ENCODE results near the gene KCNJ8. TPM values are rescaled to one million over a fixed set of nuclear protein-coding genes. Genes with fewer than 3 reads are reported as not detected.

Gene KCNJ8
- total and polyA plus RNA-seq, 10 of the 15 experiments (the other 5 are each of a cell fraction or from before 2014, with no cell fraction given) = not detected

DNA sequence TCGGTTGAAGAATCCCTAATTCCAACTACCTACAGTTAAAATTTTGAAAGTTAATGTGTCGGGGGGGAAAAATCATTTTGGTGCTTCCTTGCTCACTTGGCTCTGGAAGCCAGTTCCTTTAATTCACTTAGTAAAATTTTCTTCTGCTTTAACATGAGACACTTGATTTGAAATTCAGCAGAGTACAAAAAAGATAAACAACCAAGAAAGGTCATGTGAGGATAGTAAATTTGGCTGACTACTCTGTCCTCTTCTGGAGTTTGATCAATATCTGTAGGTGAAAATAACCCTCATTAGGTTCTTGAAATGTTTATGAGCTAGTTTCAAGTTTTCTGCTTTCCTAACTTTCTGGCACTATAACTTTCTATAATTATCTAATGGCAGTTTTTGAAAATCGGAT, 43.4 kb downstream of the KCNJ8 start:
- TF ChIP-seq TCF12 (IDR thresholded peaks at IDR 0.05; ENCODE audit: low read depth, low read length) = no peak
- no peak for TF ChIP-seq EED (IDR thresholded peaks at IDR 0.05; ENCODE audit: low read depth)
- BruUV-seq (replicated peaks) = no TSS peak
- H3K79me2 ChIP-seq (ENCODE audit: control insufficient read depth, insufficient read depth, low read length) = no peaks in the 10 kb centered on the region
- no peaks in the 10 kb centered on the region for H3K4me1 ChIP-seq (ENCODE audit: control insufficient read depth, insufficient read depth, low read length)
- H3K27ac ChIP-seq (ENCODE audit: control insufficient read depth, insufficient read depth) = no peak overlapping the region
- WGBS (ENCODE audit: insufficient coverage, insufficient replicate concordance, low lambda C conversion rate, missing lambda C conversion rate) = 16% methylated on average over 3 of the region's 3 CpGs
- in situ Hi-C loops (cut with MboI) = no loop called here
- H3K9me3 ChIP-seq (replicated peaks; ENCODE audit: control insufficient read depth, insufficient read depth, low read length) = no peaks in the 10 kb centered on the region
- intact Hi-C loops (cut with micrococcal nuclease; ENCODE audit: unreplicated experiment) = no loop called here
- no peaks in the 10 kb centered on the region for H4K20me1 ChIP-seq (ENCODE audit: control insufficient read depth, insufficient read depth)
- FAIRE-seq (no peak), ATAC-seq (no peak), DNase-seq (ENCODE audit: low read depth, low spot score) (no peak)
- no peaks in the 10 kb centered on the region for H3K36me3 ChIP-seq (ENCODE audit: control insufficient read depth in 2 of 2, insufficient read depth in 2 of 2, low read length in 1 of 2)
- no peak overlapping the region for H3K9ac ChIP-seq (ENCODE audit: control insufficient read depth, insufficient read depth, low read length)
- no peak overlapping the region for H2AFZ ChIP-seq (ENCODE audit: control insufficient read depth, low read depth, low read length)
- H3K4me2 ChIP-seq (ENCODE audit: control insufficient read depth, insufficient read depth) = no peak overlapping the region
- CTCF ChIA-PET = no interaction called here
- no peaks in the 10 kb centered on the region for H3K27me3 ChIP-seq (replicated peaks in 1 of 2; ENCODE audit: control insufficient read depth in 2 of 2, insufficient read depth in 2 of 2, low read length in 1 of 2)
- no peak overlapping the region for H3K4me3 ChIP-seq
- SMC1A ChIA-PET (ENCODE audit: uncharacterized antibody, unreplicated experiment) = no interaction called here
- RAD21 ChIA-PET (ENCODE audit: unreplicated experiment) = no interaction called here
- POLR2A ChIA-PET = no interaction called here

- H3K9ac ChIP-seq (ENCODE audit: control insufficient read depth, insufficient read depth, low read length) = no peak overlapping the region
- no peaks in the 10 kb centered on the region for H3K9me3 ChIP-seq (replicated peaks; ENCODE audit: control insufficient read depth, insufficient read depth, low read length)
- WGBS (ENCODE audit: insufficient coverage, insufficient replicate concordance, low lambda C conversion rate, missing lambda C conversion rate) = 2% methylated on average over 5 of the region's 5 CpGs
- no peak for FAIRE-seq
- no peak overlapping the region for H3K4me2 ChIP-seq (ENCODE audit: control insufficient read depth, insufficient read depth)
- ATAC-seq = no peak
- RAD21 ChIA-PET (ENCODE audit: unreplicated experiment) = no interaction called here
- no peak overlapping the region for H3K4me3 ChIP-seq
- SMC1A ChIA-PET (ENCODE audit: uncharacterized antibody, unreplicated experiment) = interaction anchor here (0.6 kb wide), 1 partner anchor 87 kb away, joined by 3 read pairs; no protein-coding TSS in a partner anchor
- POLR2A ChIA-PET = no interaction called here
- CTCF ChIA-PET = interaction anchor here (1.5 kb wide), 1 partner anchor 28 kb away, joined by 6 read pairs; no protein-coding TSS in a partner anchor
- no peaks in the 10 kb centered on the region for H4K20me1 ChIP-seq (ENCODE audit: control insufficient read depth, insufficient read depth)
- DNase-seq (ENCODE audit: low read depth, low spot score) = no peak
- H3K79me2 ChIP-seq (ENCODE audit: control insufficient read depth, insufficient read depth, low read length) = no peaks in the 10 kb centered on the region
- no TSS peak for BruUV-seq (replicated peaks)
- H3K4me1 ChIP-seq (ENCODE audit: control insufficient read depth, insufficient read depth, low read length) = no peaks in the 10 kb centered on the region
- intact Hi-C loops (cut with micrococcal nuclease; ENCODE audit: unreplicated experiment) (no loop called here), in situ Hi-C loops (cut with MboI) (no loop called here)
- H3K36me3 ChIP-seq (ENCODE audit: control insufficient read depth in 2 of 2, insufficient read depth in 2 of 2, low read length in 1 of 2) = no peaks in the 10 kb centered on the region
- H3K27me3 ChIP-seq (replicated peaks in 1 of 2; ENCODE audit: control insufficient read depth in 2 of 2, insufficient read depth in 2 of 2, low read length in 1 of 2) = no peaks in the 10 kb centered on the region
- no peak overlapping the region for H2AFZ ChIP-seq (ENCODE audit: control insufficient read depth, low read depth, low read length)
- no peak overlapping the region for H3K27ac ChIP-seq (ENCODE audit: control insufficient read depth, insufficient read depth)
- TF ChIP-seq POLR2AphosphoS2 (IDR thresholded peaks at IDR 0.05; ENCODE audit: low read depth, low read length) = no peak
- no peak for TF ChIP-seq SUPT20H (IDR thresholded peaks at IDR 0.05; ENCODE audit: borderline replicate concordance, control insufficient read depth, low read depth, low read length)
- no peak for TF ChIP-seq EED (IDR thresholded peaks at IDR 0.05; ENCODE audit: low read depth)
- TF ChIP-seq PKNOX1 (IDR thresholded peaks at IDR 0.05) = no peak
- no peak for TF ChIP-seq MYB (IDR thresholded peaks at IDR 0.05; ENCODE audit: borderline replicate concordance, low read depth, low read length)
- TF ChIP-seq, protein P1, sequence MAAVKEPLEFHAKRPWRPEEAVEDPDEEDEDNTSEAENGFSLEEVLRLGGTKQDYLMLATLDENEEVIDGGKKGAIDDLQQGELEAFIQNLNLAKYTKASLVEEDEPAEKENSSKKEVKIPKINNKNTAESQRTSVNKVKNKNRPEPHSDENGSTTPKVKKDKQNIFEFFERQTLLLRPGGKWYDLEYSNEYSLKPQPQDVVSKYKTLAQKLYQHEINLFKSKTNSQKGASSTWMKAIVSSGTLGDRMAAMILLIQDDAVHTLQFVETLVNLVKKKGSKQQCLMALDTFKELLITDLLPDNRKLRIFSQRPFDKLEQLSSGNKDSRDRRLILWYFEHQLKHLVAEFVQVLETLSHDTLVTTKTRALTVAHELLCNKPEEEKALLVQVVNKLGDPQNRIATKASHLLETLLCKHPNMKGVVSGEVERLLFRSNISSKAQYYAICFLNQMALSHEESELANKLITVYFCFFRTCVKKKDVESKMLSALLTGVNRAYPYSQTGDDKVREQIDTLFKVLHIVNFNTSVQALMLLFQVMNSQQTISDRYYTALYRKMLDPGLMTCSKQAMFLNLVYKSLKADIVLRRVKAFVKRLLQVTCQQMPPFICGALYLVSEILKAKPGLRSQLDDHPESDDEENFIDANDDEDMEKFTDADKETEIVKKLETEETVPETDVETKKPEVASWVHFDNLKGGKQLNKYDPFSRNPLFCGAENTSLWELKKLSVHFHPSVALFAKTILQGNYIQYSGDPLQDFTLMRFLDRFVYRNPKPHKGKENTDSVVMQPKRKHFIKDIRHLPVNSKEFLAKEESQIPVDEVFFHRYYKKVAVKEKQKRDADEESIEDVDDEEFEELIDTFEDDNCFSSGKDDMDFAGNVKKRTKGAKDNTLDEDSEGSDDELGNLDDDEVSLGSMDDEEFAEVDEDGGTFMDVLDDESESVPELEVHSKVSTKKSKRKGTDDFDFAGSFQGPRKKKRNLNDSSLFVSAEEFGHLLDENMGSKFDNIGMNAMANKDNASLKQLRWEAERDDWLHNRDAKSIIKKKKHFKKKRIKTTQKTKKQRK (IDR thresholded peaks at IDR 0.05; ENCODE audit: low read depth, low read length) = no peak
- no peak for TF ChIP-seq RUNX3 (IDR thresholded peaks at IDR 0.05; ENCODE audit: low read length)
- no peak for TF ChIP-seq RBBP5 (conservative IDR thresholded peaks at IDR 0.05)
- no peak for TF ChIP-seq SREBF1 (IDR thresholded peaks at IDR 0.05; ENCODE audit: low read length)
- no peak for TF ChIP-seq FOS (IDR thresholded peaks at IDR 0.05; ENCODE audit: borderline replicate concordance, extremely low read depth, insufficient read length)
- no peak for TF ChIP-seq CREB1 (IDR thresholded peaks at IDR 0.05; ENCODE audit: low read depth)
- no peak for TF ChIP-seq CBFB (IDR thresholded peaks at IDR 0.05; ENCODE audit: low read depth)
- no peak for TF ChIP-seq SREBF2 (IDR thresholded peaks at IDR 0.05; ENCODE audit: low read length)
- no peak for TF ChIP-seq POLR2A (IDR thresholded peaks at IDR 0.05; ENCODE audit: low read depth, low read length)
- TF ChIP-seq NFYA (IDR thresholded peaks at IDR 0.05; ENCODE audit: borderline replicate concordance, low read depth, low read length) = no peak
- no peak for TF ChIP-seq NFIC (IDR thresholded peaks at IDR 0.05; ENCODE audit: low read depth, low read length)
Measured at GRCh38 chr12:21725731-21726130, 48.8 kb downstream of the KCNJ8 start.
